Measurements from ENCODE around the gene TMEM269.

Gene TMEM269

DNA sequence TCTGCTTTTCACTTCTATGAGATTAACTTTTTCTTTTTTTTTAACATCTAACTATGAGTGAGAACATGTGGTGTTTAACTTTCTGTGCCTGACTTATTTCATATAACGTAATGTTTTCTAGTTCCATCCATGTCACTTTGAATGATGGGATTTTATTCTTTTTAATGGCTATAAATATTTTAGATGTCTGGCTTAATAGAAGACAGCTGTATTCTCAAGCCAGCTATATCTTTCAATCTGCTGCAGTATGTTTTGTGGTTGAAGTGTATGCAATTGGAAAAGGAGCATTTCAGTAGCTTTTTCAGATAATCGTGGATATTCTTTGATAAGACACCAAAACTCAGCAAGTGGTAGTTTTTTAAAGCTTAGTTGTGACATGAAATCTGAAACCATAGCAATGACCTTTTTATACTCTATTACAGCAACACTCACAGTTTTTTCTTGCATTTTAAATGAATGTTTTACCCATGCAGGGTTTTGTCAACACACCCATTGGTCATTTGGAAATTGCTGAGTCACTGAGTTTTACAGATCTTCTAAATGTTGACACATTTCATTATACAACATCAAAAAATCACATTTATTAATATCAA lies 38.1 kb downstream of the TMEM269 start:
- no peaks in the 10 kb centered on the region for H3K9me3 ChIP-seq (ENCODE audit: control insufficient read depth, low read length)
- H3K4me3 ChIP-seq (ENCODE audit: extremely low read depth, insufficient read depth, low read length, poor library complexity, severe bottlenecking), result no peak overlapping the region
- no peak overlapping the region for H3K27ac ChIP-seq (ENCODE audit: low read depth, low read length, severe bottlenecking)
- 100% methylated on average over 1 of the region's 2 CpGs; no CpG with 5 or more reads in 1 of the 2 experiments for WGBS, 2 experiments (ENCODE audit: insufficient coverage in 2 of 2)
- no peaks in the 10 kb centered on the region for H3K36me3 ChIP-seq (ENCODE audit: control insufficient read depth, insufficient read depth, low read length)
- H3K4me1 ChIP-seq (ENCODE audit: control insufficient read depth, insufficient read depth, low read length, poor library complexity, severe bottlenecking), result peaks cover 3% of the 10 kb centered on the region

DNA sequence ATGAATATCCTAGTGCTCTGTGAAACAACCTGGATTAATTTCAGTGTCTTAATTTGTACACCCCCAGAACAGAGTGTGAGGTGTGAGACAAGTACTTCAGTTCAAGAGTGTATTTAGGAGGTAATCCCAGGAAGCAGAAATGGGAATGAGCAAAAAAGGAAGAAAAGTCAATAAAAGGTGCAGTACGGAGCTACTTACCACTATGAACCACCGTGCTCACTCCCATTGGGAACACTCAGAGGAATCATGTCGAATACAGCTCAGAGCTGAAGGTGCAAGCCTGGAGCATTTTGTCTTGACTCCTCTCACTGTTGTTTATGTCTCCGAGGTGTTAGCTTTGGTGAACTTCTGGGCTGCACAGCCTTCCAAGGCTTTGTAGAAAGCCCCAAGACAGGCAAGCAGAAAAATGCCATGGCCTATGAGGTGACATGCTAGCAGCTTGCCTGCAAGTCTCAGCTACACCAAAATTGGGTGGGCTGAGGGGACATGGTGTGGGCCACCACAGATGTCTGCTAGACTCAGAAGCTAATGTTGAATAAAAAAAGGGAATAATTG lies 39.8 kb downstream of the TMEM269 start:
- Histone ChIP-seq H3K36me3 (ENCODE audit: control insufficient read depth, insufficient read depth, low read length) (no peaks in the 10 kb centered on the region), H3K9me3 (ENCODE audit: control insufficient read depth, low read length) (no peaks in the 10 kb centered on the region), H3K4me1 (ENCODE audit: control insufficient read depth, insufficient read depth, low read length, poor library complexity, severe bottlenecking) (peaks cover 3% of the 10 kb centered on the region), H3K4me3 (ENCODE audit: extremely low read depth, insufficient read depth, low read length, poor library complexity, severe bottlenecking) (no peak overlapping the region), H3K27ac (ENCODE audit: low read depth, low read length, severe bottlenecking) (no peak overlapping the region)
- WGBS, 2 experiments (ENCODE audit: insufficient coverage in 2 of 2), result 94 to 95% methylated on average over 4 of the region's 4 CpGs

DNA sequence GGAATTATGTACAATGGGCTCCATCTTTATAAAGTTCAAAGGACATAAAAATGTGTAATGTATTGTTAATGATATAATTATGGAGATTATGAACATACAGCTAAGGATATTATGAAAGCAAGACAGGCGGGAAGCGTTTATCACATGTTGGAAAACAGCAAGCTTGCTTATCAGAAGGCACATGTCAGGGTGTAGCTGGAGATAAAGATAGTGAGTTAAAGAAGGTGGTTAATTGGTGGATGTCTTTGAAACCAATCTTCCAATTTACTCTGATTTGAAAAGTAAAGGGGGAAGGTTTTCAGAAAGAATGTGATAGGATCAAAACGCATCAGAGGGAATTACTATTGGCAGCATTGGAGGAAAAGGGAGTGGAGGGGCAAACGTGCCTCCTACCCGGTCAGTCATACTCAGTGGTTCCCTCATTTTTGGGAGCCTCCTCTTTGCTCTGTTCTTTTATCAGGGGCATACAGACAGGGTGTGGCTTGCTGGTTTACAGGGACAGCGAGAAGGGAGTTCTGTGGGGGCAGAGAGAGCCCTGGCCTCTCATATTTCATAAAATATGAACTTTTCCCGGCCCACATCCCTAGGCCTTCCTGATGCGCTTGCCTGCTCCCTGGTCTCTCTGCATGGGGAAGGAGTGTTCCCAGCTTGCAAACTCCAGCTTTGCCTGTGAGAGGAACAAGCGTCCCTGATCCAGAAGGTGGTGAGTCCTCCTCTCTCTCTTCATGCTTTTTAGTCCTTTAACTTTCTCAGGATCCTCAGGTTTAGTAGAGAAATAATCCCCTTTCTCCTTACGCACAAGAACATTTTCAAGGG lies 40.5 kb downstream of the TMEM269 start:
- H3K4me3 ChIP-seq (ENCODE audit: extremely low read depth, insufficient read depth, low read length, poor library complexity, severe bottlenecking), result no peak overlapping the region

DNA sequence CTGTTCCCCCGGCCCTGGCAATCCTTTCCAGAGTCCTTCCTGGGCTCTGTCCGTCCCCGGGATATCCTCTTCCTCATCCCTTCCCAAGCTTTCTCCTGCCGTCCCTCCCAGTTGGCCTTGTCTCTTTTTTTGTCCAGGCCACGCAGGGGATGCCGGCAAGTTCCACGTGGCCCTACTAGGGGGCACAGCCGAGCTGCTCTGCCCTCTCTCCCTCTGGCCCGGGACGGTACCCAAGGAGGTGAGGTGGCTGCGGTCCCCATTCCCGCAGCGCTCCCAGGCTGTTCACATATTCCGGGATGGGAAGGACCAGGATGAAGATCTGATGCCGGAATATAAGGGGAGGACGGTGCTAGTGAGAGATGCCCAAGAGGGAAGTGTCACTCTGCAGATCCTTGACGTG lies 45.8 kb downstream of the TMEM269 start:
- WGBS, 2 experiments (ENCODE audit: insufficient coverage in 2 of 2), result 86 to 95% methylated on average over 15 to 17 of the region's 17 CpGs
- Histone ChIP-seq H3K4me3 (ENCODE audit: extremely low read depth, insufficient read depth, low read length, poor library complexity, severe bottlenecking) (no peak overlapping the region), H3K9me3 (ENCODE audit: control insufficient read depth, low read length) (no peaks in the 10 kb centered on the region), H3K36me3 (ENCODE audit: control insufficient read depth, insufficient read depth, low read length) (no peaks in the 10 kb centered on the region), H3K4me1 (ENCODE audit: control insufficient read depth, insufficient read depth, low read length, poor library complexity, severe bottlenecking) (no peaks in the 10 kb centered on the region), H3K27ac (ENCODE audit: low read depth, low read length, severe bottlenecking) (no peak overlapping the region)

More for the DNA sequence above, 40.5 kb downstream of the TMEM269 start:
- Histone ChIP-seq H3K36me3 (ENCODE audit: control insufficient read depth, insufficient read depth, low read length) (no peaks in the 10 kb centered on the region), H3K4me1 (ENCODE audit: control insufficient read depth, insufficient read depth, low read length, poor library complexity, severe bottlenecking) (peaks cover 3% of the 10 kb centered on the region), H3K9me3 (ENCODE audit: control insufficient read depth, low read length) (no peaks in the 10 kb centered on the region), H3K27ac (ENCODE audit: low read depth, low read length, severe bottlenecking) (no peak overlapping the region)
- 82 to 86% methylated on average over 7 to 8 of the region's 10 CpGs for WGBS, 2 experiments (ENCODE audit: insufficient coverage in 2 of 2)

DNA sequence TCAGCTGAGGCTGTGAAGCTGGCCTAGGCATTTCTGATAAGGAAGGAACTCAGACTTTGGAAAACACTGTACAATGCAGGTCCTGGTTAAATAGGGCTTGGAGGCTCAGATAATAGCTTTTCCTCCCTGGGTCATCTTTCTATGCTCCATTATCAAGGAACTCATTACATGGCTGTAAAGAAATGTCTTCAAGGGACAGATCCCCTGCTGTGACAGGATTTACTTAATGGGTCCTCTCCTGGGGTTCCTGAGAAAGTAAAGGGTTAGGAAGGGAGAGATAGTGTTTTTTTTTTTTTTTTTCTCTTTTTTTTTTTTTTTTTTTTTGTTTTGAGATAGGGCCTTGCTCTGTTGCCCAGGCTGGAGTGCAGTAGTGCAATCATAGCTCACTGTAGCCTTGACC lies 46.5 kb downstream of the TMEM269 start:
- no peaks in the 10 kb centered on the region for H3K36me3 ChIP-seq (ENCODE audit: control insufficient read depth, insufficient read depth, low read length)
- no peak overlapping the region for H3K4me3 ChIP-seq (ENCODE audit: extremely low read depth, insufficient read depth, low read length, poor library complexity, severe bottlenecking)
- no peaks in the 10 kb centered on the region for H3K4me1 ChIP-seq (ENCODE audit: control insufficient read depth, insufficient read depth, low read length, poor library complexity, severe bottlenecking)
- no peak overlapping the region for H3K27ac ChIP-seq (ENCODE audit: low read depth, low read length, severe bottlenecking)
- H3K9me3 ChIP-seq (ENCODE audit: control insufficient read depth, low read length), result no peaks in the 10 kb centered on the region

DNA sequence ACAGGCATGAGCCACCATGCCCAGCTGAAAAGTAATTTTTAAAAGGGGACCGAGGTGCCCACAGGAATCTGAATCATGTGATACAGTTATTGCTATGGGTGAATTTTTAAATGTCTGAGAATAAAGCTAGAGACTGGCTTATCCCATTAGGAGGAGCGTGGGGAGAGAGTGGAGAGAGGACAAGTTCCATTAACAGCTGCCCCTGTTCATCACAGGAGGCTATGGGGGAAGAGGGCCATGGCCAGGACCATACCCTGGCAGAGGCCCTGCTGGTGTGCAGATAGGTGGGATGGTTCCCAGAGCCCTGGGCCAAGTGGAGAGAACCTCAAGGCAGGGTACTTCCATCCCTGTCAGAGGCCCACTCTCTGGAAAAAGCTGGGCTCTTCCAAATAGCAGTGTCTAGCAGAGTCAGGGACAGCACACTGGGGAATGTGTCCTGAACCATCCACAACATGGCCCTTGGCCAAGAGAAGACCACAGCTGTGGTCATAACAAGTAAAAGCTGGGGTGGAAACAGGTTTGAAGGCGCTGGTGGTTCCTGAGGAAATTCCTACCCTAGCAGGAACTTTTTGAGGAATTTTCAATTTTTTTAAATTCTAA lies 48.0 kb downstream of the TMEM269 start:
- 95% methylated on average over 2 of the region's 3 CpGs for WGBS, 2 experiments (ENCODE audit: insufficient coverage in 2 of 2)
- H3K9me3 ChIP-seq (ENCODE audit: control insufficient read depth, low read length), result no peaks in the 10 kb centered on the region
- H3K36me3 ChIP-seq (ENCODE audit: control insufficient read depth, insufficient read depth, low read length), result no peaks in the 10 kb centered on the region
- H3K27ac ChIP-seq (ENCODE audit: low read depth, low read length, severe bottlenecking), result no peak overlapping the region
- no peak overlapping the region for H3K4me3 ChIP-seq (ENCODE audit: extremely low read depth, insufficient read depth, low read length, poor library complexity, severe bottlenecking)
- no peaks in the 10 kb centered on the region for H3K4me1 ChIP-seq (ENCODE audit: control insufficient read depth, insufficient read depth, low read length, poor library complexity, severe bottlenecking)

DNA sequence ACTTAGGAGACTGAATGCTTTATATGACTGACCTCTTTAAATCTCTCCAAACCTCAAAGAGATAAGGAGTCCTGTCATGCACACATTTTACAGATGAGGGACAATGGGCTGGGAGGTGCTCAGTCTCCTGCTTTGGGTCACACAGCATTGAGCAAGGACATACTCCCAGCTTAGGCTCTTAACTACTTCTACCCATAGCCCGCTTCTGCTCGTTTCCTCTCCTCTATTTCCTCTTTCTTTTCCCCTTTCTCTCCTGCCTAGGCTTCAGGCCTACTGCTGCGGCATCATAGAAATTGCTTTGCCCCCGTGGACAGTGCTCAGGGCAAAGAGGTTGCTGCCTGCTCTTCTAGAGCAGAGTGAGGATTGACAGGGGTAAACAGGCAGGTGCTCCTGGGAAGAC lies 49.2 kb downstream of the TMEM269 start:
- Histone ChIP-seq H3K36me3 (ENCODE audit: control insufficient read depth, insufficient read depth, low read length) (no peaks in the 10 kb centered on the region), H3K9me3 (ENCODE audit: control insufficient read depth, low read length) (no peaks in the 10 kb centered on the region), H3K4me1 (ENCODE audit: control insufficient read depth, insufficient read depth, low read length, poor library complexity, severe bottlenecking) (no peaks in the 10 kb centered on the region), H3K27ac (ENCODE audit: low read depth, low read length, severe bottlenecking) (no peak overlapping the region), H3K4me3 (ENCODE audit: extremely low read depth, insufficient read depth, low read length, poor library complexity, severe bottlenecking) (no peak overlapping the region)
- 92 to 97% methylated on average over 2 to 4 of the region's 4 CpGs for WGBS, 2 experiments (ENCODE audit: insufficient coverage in 2 of 2)

DNA sequence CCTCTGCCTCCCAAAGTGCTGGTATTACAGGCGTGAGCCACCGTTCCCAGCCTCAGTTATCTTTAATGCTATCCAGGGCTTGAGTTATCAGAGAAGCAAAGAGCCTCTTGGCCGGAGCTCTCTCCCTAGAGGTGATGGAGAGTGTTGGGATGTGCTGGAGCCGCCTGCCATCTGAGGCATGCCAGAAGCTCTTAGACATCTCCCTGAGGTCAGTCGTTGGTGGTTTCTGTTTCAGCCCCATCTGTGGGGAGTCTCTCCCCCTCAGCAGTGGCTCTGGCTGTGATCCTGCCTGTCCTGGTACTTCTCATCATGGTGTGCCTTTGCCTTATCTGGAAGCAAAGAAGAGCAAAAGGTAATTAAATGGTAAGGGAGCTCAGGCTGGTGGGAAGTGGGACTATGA lies 50.0 kb downstream of the TMEM269 start:
- H3K36me3 ChIP-seq (ENCODE audit: control insufficient read depth, insufficient read depth, low read length), result no peaks in the 10 kb centered on the region
- 90 to 93% methylated on average over 3 to 4 of the region's 5 CpGs for WGBS, 2 experiments (ENCODE audit: insufficient coverage in 2 of 2)

DNA sequence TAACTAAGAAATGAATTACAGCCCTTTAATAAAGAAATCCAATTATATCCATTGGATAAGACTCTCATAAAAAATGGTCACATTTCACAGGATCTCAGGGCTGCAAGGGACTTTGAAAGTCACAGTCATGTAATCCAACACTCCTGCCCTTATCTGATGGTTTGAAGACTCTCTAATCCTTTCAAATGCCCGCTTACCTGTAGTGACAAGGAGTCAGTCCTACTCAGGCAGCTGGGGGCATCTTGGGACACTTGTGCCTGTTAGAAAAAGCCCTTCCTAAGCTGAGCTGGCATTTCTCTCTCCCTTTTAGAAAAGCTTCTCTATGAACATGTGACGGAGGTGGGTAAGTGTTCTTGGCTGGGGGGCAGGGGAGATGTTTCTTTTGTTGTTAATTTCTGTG lies 50.6 kb downstream of the TMEM269 start:
- H3K4me3 ChIP-seq (ENCODE audit: extremely low read depth, insufficient read depth, low read length, poor library complexity, severe bottlenecking), result no peak overlapping the region
- H3K9me3 ChIP-seq (ENCODE audit: control insufficient read depth, low read length), result no peaks in the 10 kb centered on the region
- no peak overlapping the region for H3K27ac ChIP-seq (ENCODE audit: low read depth, low read length, severe bottlenecking)
- H3K4me1 ChIP-seq (ENCODE audit: control insufficient read depth, insufficient read depth, low read length, poor library complexity, severe bottlenecking), result no peaks in the 10 kb centered on the region
- H3K36me3 ChIP-seq (ENCODE audit: control insufficient read depth, insufficient read depth, low read length), result no peaks in the 10 kb centered on the region
- WGBS, 2 experiments (ENCODE audit: insufficient coverage in 2 of 2), result 67 to 100% methylated on average over 1 of the region's 2 CpGs

More for the DNA sequence above, 50.0 kb downstream of the TMEM269 start:
- no peaks in the 10 kb centered on the region for H3K9me3 ChIP-seq (ENCODE audit: control insufficient read depth, low read length)
- no peaks in the 10 kb centered on the region for H3K4me1 ChIP-seq (ENCODE audit: control insufficient read depth, insufficient read depth, low read length, poor library complexity, severe bottlenecking)
- no peak overlapping the region for H3K4me3 ChIP-seq (ENCODE audit: extremely low read depth, insufficient read depth, low read length, poor library complexity, severe bottlenecking)
- H3K27ac ChIP-seq (ENCODE audit: low read depth, low read length, severe bottlenecking), result no peak overlapping the region

DNA sequence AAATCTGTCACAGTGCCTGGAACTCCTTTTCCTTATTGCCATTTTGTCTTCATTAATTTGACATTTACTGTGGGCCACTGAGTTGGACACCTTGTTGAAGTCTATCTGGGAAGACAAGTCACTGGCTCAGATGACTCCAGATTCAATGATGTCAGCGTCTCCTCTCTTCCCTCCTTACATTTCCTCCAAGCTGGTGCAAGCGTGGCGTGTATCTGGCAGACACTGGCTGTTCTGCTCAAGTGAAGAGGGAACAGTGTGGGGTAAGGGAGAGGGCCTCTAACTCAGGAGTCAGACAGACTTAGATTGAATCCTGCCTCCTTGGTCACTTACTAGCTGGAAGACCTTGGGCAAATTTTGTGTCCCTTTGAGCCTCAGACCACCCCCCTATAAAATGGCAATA lies 52.9 kb downstream of the TMEM269 start:
- Histone ChIP-seq H3K27ac (ENCODE audit: low read depth, low read length, severe bottlenecking) (no peak overlapping the region), H3K9me3 (ENCODE audit: control insufficient read depth, low read length) (no peaks in the 10 kb centered on the region), H3K36me3 (ENCODE audit: control insufficient read depth, insufficient read depth, low read length) (no peaks in the 10 kb centered on the region), H3K4me3 (ENCODE audit: extremely low read depth, insufficient read depth, low read length, poor library complexity, severe bottlenecking) (no peak overlapping the region), H3K4me1 (ENCODE audit: control insufficient read depth, insufficient read depth, low read length, poor library complexity, severe bottlenecking) (no peaks in the 10 kb centered on the region)
- 100% methylated on average over 1 to 2 of the region's 3 CpGs for WGBS, 2 experiments (ENCODE audit: insufficient coverage in 2 of 2)

All from mesodermal cell (in vitro differentiated cells).